ENCODE data around the gene ETV4.

GRCh38 chr17:43517615-43518386 lies 28.3 kb downstream of the ETV4 start:
- TF ChIP-seq POLR2A (IDR thresholded peaks at IDR 0.05) (no peak), CTCF (IDR thresholded peaks at IDR 0.05) (no peak), POLR2AphosphoS5 (IDR thresholded peaks at IDR 0.05) (no peak)

All from breast epithelium (tissue), 3 donors.